Measurements from ENCODE around the gene THUMPD3.

DNA sequence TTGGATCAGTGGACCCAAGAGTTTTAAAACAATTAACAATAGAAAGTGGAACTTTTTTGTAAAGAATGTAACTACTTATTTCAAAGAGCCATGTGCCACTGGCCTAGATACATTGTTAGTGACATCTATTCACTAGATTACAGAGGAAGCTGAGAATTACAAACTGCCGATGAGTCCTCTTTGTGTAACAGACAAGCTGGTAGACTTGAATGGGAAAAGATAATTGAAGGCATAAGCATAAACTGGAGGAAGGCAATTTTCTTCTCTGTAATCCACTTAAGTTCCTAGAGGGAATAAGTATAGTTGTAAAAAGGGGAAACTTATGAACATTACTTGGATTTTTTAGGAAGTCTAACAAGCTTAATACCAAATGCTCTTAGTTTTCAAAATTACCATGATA lies 15.1 kb downstream of the THUMPD3 start:
- TF ChIP-seq EZH2phosphoT487 (IDR thresholded peaks at IDR 0.05; ENCODE audit: borderline replicate concordance) = no peak
- TF ChIP-seq, protein P1, sequence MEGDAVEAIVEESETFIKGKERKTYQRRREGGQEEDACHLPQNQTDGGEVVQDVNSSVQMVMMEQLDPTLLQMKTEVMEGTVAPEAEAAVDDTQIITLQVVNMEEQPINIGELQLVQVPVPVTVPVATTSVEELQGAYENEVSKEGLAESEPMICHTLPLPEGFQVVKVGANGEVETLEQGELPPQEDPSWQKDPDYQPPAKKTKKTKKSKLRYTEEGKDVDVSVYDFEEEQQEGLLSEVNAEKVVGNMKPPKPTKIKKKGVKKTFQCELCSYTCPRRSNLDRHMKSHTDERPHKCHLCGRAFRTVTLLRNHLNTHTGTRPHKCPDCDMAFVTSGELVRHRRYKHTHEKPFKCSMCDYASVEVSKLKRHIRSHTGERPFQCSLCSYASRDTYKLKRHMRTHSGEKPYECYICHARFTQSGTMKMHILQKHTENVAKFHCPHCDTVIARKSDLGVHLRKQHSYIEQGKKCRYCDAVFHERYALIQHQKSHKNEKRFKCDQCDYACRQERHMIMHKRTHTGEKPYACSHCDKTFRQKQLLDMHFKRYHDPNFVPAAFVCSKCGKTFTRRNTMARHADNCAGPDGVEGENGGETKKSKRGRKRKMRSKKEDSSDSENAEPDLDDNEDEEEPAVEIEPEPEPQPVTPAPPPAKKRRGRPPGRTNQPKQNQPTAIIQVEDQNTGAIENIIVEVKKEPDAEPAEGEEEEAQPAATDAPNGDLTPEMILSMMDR (conservative IDR thresholded peaks at IDR 0.05; ENCODE audit: low read length) = no peak
